GM19468 (cell line): ENCODE measurements around the gene NR2F6.
A peak's percentile ranks its signal among the peaks of the same experiment; 100 is the strongest.

Experiments
- ATAC-seq: cut with Tn5 transposase; IDR thresholded peaks from one replicate; pipeline ENCODE4 v1.9.1; 2021; ENCODE audit warnings: mild to moderate bottlenecking, moderate library complexity, moderate number of reproducible peaks; ENCODE audit not compliant: unreplicated experiment; ENCODE audit errors: extremely low read depth

The NR2F6 gene

DNA sequence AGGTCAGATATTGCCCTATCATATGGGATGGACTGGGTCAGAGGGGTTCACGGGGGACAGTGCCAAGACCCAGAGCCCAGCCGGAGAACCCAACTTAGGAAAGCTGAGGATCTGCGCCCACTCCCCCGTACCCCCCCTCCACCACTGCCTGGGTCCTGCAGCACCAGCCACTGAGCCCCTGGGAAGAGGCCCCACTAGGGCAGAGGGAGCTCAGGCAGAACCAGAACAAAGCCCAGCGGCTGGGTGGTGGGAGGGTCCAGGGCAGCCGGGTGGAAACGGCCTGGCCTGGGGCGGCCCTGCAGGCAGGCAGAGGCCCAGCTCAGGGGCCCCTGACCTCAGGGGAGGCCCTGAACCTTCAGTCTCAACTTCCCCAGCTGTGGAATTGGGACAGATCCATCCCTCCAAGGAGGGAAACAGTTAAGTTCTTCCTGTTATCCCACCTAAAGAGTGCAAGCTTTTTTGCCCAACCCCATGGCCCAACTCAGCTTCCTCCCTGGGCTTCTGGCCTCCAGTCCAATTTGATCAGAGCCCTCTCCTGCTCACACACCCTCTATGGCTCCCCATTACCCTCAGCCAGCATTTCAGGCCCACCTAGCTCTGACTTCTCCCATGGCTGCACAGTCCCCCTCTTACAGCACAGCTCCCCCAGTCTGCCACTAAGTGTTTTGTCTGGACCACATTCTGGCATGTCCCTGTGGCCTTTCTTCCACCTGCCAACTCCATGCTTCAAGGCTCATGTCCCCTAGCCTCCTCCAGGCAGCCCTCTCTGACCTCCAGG, 3.1 kb downstream of the NR2F6 start:
- no peak for ATAC-seq

- no peak for ATAC-seq
Observed at GRCh38 chr19:17240826-17241399, 4.8 kb downstream of the NR2F6 start.

- ATAC-seq, result no peak
Observed at GRCh38 chr19:17240062-17240752, 5.5 kb downstream of the NR2F6 start.

GRCh38 chr19:17237747-17238706, 7.7 kb downstream of the NR2F6 start:
- ATAC-seq, result no peak

- no peak for ATAC-seq
Observed at GRCh38 chr19:17236811-17237543, 8.7 kb downstream of the NR2F6 start.

GRCh38 chr19:17235971-17236777, 9.5 kb downstream of the NR2F6 start:
- no peak for ATAC-seq

DNA sequence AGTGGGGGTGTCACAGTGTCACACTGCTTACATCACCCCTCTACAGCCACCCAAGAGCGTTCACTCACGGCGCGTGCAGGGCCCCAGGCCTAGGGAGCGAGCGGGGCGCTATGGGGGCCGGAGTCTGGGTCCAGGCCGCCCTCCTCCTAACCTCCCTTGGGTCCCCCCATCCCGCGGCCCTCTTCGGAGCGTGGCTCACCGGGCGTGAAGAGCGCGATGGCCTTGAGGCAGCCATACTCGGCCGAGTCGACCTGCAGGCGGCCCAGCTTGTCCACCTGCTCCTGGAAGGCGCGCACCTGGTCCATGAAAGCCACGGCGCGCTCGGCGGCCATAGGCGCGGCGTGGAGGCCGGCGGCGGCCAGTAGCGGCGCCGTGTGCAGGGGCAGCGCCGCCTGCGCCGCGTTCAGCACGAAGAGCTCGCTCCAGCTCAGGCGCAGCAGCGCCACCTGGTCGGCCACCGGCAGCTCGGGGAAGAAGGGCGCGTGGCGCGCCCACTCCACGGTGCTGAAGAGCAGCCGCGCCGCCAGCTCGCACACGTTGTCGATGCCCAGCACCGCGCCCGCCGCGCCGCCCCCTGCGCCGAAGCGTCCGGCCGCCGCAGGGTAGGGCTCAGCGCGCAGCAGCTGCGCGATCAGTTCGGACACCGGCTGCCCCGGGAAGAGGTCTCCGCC, 10.3 kb downstream of the NR2F6 start:
- peak; percentile 62 for ATAC-seq

GRCh38 chr19:17234911-17235299, 10.8 kb downstream of the NR2F6 start:
- ATAC-seq, result no peak

GRCh38 chr19:17232258-17232657, 13.5 kb downstream of the NR2F6 start:
- ATAC-seq, result no peak

GRCh38 chr19:17229890-17230289, 15.8 kb downstream of the NR2F6 start:
- no peak for ATAC-seq

GRCh38 chr19:17227798-17228367, 17.8 kb downstream of the NR2F6 start:
- no peak for ATAC-seq

DNA sequence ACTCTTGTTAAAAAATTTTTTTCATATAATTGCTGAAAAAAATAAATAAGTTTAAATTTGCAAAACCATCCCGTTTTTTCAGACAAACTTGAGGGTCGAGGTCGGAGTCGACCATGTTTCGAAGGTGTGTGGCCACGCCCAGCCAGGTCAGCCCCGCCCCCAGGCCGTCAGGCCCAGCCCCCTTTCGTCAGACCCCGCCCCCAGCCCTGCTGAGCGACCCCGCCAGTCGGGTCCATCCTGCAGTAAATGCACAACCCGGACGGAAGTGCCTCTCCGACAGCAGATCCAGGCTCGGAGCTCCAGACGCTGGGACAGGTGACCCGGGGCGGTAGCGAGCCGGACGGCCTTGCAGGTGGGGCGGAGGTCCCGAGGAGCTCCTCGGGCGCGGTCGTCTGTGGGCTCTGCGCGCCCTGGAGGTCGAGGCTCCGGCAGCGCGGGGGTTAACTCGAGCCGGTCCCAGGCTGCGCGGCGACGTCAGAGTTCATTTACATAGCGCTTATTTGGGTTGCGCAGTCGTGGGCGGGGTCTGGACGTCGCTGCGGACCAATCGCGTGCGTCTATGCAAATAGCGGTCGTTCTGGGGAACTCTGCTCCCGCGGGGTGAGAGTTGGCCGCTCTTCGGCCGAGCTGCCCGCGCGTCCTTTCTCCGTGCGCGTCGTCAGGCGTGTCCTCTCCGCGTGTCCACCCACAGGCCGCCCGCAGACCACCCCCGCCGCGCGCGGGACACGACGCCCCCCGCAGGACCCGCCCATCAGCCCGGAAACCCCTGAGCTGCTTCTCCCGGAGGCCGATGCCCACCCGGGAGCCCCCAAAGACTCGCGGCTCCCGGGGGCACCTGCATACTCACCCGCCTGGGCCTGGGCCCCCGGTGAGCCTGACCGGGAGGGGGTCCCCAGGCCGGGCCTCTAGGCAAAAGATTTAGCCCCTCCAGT, 19.5 kb downstream of the NR2F6 start, which contains the start of gene OCEL1:
Gene OCEL1 (plus strand): TSS at position 225 of the 932 bp plus-strand sequence. CDS start 22 bp downstream, at position 247.
- ATAC-seq, result peak; percentile 69

- ATAC-seq, result no peak
Observed at GRCh38 chr19:17225053-17225452, 20.7 kb downstream of the NR2F6 start.

- no peak for ATAC-seq
Observed at GRCh38 chr19:17220207-17220758, 25.4 kb downstream of the NR2F6 start.

DNA sequence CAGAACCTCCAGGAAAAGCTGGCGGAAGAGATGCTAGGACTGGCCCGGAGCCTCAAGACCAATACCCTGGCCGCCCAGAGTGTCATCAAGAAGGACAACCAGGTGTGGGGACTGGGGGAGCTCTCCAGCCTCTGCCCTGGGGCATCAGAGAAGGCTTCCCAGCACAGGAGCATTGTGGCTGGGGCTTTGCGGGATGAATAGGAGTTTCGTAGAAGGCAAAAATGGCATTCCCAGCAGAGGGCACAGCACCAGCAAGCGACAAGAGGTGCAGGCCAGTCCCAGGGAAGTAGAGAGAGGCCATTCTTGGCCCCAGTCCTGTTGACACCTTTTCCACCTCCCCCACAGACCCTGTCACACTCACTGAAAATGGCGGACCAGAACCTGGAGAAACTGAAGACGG, 26.4 kb downstream of the NR2F6 start:
- no peak for ATAC-seq

- no peak for ATAC-seq
Observed at GRCh38 chr19:17216058-17216670, 29.6 kb downstream of the NR2F6 start.
